WTC11 (cell line): Measurements from ENCODE around the gene MYLK.

Experiments
- CREM ChIP-seq: sonication (generic); formaldehyde crosslinking; IDR thresholded peaks from 2 replicates; pipeline ENCODE4 v1.8.1; 2022; ENCODE audit warnings: mild to moderate bottlenecking, missing genetic modification reagents, moderate library complexity
- FOXJ3 ChIP-seq: sonication (generic); formaldehyde crosslinking; IDR thresholded peaks from 2 replicates; pipeline ENCODE4 v1.9.0; 2021; ENCODE audit warnings: missing genetic modification reagents, mild to moderate bottlenecking, borderline replicate concordance
- NR3C1 ChIP-seq: sonication (generic); formaldehyde crosslinking; conservative IDR thresholded peaks from 2 replicates; pipeline ENCODE4 v1.8.1; 2023; ENCODE audit warnings: low read depth, mild to moderate bottlenecking, missing genetic modification reagents
- TF ChIP-seq, protein P1 (sequence below): fragments of 200-600 bp; IDR thresholded peaks from 2 replicates; pipeline ENCODE4 v1.8.0; 2022; ENCODE audit warnings: antibody characterized with exemption
- TF ChIP-seq, protein P2 (sequence below): sonication (generic); formaldehyde crosslinking; conservative IDR thresholded peaks from 2 replicates; pipeline ENCODE4 v1.8.1; 2022; ENCODE audit warnings: mild to moderate bottlenecking, missing genetic modification reagents
- TF ChIP-seq, protein P3 (sequence below): sonication (generic); formaldehyde crosslinking; IDR thresholded peaks from 2 replicates; pipeline ENCODE4 v1.8.0; 2023; ENCODE audit warnings: missing genetic modification reagents
- TF ChIP-seq, protein P4 (sequence below): sonication (generic); formaldehyde crosslinking; conservative IDR thresholded peaks from 2 replicates; pipeline ENCODE4 v1.8.1; 2023; ENCODE audit warnings: mild to moderate bottlenecking, low read depth, missing genetic modification reagents, moderate library complexity
- TF ChIP-seq, protein P5 (sequence below): sonication (generic); formaldehyde crosslinking; IDR thresholded peaks from 2 replicates; pipeline ENCODE4 v1.8.0; 2022; ENCODE audit warnings: mild to moderate bottlenecking, missing genetic modification reagents

DNA sequence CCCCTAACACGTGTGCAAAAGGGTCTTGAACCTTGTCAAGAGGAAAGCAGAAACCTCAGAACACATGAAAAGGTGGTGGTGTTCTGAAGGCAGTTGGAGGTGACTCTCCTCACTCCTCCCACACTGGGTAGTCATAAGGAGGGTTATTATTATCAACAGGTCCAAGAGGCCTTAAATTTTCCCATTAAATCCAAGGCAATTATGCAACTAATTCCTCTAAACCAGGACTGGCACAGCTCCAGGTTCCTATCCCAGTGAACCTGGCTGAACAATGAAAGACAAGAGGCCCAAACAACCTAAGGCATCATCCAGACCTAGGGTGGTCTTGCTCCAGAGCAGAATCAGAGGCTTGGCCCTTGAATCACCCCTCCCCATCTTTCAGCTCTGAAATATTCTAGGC is 15.0 kb downstream of the MYLK start:
- TF ChIP-seq FOXJ3 (no peak), CREM (CRISPR knock-in tag) (no peak), NR3C1 (CRISPR knock-in tag) (no peak)
- TF ChIP-seq, protein P1, sequence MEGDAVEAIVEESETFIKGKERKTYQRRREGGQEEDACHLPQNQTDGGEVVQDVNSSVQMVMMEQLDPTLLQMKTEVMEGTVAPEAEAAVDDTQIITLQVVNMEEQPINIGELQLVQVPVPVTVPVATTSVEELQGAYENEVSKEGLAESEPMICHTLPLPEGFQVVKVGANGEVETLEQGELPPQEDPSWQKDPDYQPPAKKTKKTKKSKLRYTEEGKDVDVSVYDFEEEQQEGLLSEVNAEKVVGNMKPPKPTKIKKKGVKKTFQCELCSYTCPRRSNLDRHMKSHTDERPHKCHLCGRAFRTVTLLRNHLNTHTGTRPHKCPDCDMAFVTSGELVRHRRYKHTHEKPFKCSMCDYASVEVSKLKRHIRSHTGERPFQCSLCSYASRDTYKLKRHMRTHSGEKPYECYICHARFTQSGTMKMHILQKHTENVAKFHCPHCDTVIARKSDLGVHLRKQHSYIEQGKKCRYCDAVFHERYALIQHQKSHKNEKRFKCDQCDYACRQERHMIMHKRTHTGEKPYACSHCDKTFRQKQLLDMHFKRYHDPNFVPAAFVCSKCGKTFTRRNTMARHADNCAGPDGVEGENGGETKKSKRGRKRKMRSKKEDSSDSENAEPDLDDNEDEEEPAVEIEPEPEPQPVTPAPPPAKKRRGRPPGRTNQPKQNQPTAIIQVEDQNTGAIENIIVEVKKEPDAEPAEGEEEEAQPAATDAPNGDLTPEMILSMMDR, result no peak
- TF ChIP-seq, protein P2, sequence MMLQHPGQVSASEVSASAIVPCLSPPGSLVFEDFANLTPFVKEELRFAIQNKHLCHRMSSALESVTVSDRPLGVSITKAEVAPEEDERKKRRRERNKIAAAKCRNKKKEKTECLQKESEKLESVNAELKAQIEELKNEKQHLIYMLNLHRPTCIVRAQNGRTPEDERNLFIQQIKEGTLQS (CRISPR knock-in tag), result no peak
- TF ChIP-seq, protein P3, sequence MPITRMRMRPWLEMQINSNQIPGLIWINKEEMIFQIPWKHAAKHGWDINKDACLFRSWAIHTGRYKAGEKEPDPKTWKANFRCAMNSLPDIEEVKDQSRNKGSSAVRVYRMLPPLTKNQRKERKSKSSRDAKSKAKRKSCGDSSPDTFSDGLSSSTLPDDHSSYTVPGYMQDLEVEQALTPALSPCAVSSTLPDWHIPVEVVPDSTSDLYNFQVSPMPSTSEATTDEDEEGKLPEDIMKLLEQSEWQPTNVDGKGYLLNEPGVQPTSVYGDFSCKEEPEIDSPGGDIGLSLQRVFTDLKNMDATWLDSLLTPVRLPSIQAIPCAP (CRISPR knock-in tag), result no peak
- TF ChIP-seq, protein P4, sequence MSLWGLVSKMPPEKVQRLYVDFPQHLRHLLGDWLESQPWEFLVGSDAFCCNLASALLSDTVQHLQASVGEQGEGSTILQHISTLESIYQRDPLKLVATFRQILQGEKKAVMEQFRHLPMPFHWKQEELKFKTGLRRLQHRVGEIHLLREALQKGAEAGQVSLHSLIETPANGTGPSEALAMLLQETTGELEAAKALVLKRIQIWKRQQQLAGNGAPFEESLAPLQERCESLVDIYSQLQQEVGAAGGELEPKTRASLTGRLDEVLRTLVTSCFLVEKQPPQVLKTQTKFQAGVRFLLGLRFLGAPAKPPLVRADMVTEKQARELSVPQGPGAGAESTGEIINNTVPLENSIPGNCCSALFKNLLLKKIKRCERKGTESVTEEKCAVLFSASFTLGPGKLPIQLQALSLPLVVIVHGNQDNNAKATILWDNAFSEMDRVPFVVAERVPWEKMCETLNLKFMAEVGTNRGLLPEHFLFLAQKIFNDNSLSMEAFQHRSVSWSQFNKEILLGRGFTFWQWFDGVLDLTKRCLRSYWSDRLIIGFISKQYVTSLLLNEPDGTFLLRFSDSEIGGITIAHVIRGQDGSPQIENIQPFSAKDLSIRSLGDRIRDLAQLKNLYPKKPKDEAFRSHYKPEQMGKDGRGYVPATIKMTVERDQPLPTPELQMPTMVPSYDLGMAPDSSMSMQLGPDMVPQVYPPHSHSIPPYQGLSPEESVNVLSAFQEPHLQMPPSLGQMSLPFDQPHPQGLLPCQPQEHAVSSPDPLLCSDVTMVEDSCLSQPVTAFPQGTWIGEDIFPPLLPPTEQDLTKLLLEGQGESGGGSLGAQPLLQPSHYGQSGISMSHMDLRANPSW (CRISPR knock-in tag), result no peak
- TF ChIP-seq, protein P5, sequence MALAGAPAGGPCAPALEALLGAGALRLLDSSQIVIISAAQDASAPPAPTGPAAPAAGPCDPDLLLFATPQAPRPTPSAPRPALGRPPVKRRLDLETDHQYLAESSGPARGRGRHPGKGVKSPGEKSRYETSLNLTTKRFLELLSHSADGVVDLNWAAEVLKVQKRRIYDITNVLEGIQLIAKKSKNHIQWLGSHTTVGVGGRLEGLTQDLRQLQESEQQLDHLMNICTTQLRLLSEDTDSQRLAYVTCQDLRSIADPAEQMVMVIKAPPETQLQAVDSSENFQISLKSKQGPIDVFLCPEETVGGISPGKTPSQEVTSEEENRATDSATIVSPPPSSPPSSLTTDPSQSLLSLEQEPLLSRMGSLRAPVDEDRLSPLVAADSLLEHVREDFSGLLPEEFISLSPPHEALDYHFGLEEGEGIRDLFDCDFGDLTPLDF (CRISPR knock-in tag), result no peak
